ENCODE results near the gene TMED7.

The TMED7 gene

GRCh38 chr5:115584501-115584900 is 41.3 kb downstream of the TMED7 start:
- Mint-ChIP-seq H3K36me3 (peaks cover 9 to 10% of the 10 kb centered on the region in 2 donors), H3K4me3 (no peak overlapping the region), H3K27me3 (no peaks in the 10 kb centered on the region), H3K9me3 (no peaks in the 10 kb centered on the region), H3K4me1 (peaks cover 15 to 24% of the 10 kb centered on the region in 2 donors), H3K27ac (no peak overlapping the region)
- DNase-seq (no peak), ATAC-seq (replicated peaks) (no peak)

- DNase-seq (no peak), ATAC-seq (replicated peaks) (no peak)
- no peaks in the 10 kb centered on the region for H3K27me3 Mint-ChIP-seq
- H3K36me3 Mint-ChIP-seq, result peaks cover 9 to 10% of the 10 kb centered on the region in 2 donors
- no peak overlapping the region for H3K4me3 Mint-ChIP-seq
- H3K9me3 Mint-ChIP-seq, result no peaks in the 10 kb centered on the region
- no peak overlapping the region for H3K27ac Mint-ChIP-seq
- peaks cover 18 to 34% of the 10 kb centered on the region in 2 donors for H3K4me1 Mint-ChIP-seq
Measured at GRCh38 chr5:115583474-115583873, 42.4 kb downstream of the TMED7 start.

- Mint-ChIP-seq H3K9me3 (peaks cover 4 to 5% of the 10 kb centered on the region in 2 donors), H3K36me3 (peaks cover 17 to 27% of the 10 kb centered on the region in 2 donors), H3K4me3 (no peak overlapping the region), H3K27me3 (no peaks in the 10 kb centered on the region), H3K4me1 (peaks cover 24 to 51% of the 10 kb centered on the region in 2 donors), H3K27ac (peak overlapping the region; percentile 44)
- DNase-seq (no peak), ATAC-seq (replicated peaks) (no peak)
Measured at GRCh38 chr5:115580941-115581340, 44.9 kb downstream of the TMED7 start.

- H3K27me3 Mint-ChIP-seq, result no peaks in the 10 kb centered on the region
- peaks cover 4 to 5% of the 10 kb centered on the region in 2 donors for H3K9me3 Mint-ChIP-seq
- H3K4me1 Mint-ChIP-seq, result peaks cover 31 to 58% of the 10 kb centered on the region in 2 donors
- peak; percentile 69 for DNase-seq
- H3K4me3 Mint-ChIP-seq, result peak overlapping the region; percentile 11 to 52
- peak overlapping the region; percentile 43 for H3K27ac Mint-ChIP-seq
- peaks cover 17 to 27% of the 10 kb centered on the region in 2 donors for H3K36me3 Mint-ChIP-seq
- ATAC-seq (replicated peaks), result peak; percentile 91 to 94
Measured at GRCh38 chr5:115579747-115580173, 46.1 kb downstream of the TMED7 start.

GRCh38 chr5:115579216-115579615 is 46.6 kb downstream of the TMED7 start:
- peak in 1 of 2 donors; percentile 1 for ATAC-seq (replicated peaks)
- H3K36me3 Mint-ChIP-seq, result peaks cover 16 to 27% of the 10 kb centered on the region in 2 donors

GRCh38 chr5:115578657-115579056 is 47.2 kb downstream of the TMED7 start:
- Mint-ChIP-seq H3K36me3 (peaks cover 15 to 27% of the 10 kb centered on the region in 2 donors), H3K4me3 (peak overlapping the region; percentile 74 to 76), H3K9me3 (peaks cover 4 to 5% of the 10 kb centered on the region in 2 donors), H3K27ac (peak overlapping the region; percentile 69), H3K4me1 (peaks cover 37 to 67% of the 10 kb centered on the region in 2 donors), H3K27me3 (no peaks in the 10 kb centered on the region)
- no peak for DNase-seq
- peak; percentile 46 to 52 for ATAC-seq (replicated peaks)

More at GRCh38 chr5:115579216-115579615, 46.6 kb downstream of the TMED7 start:
- no peak for DNase-seq
- peaks cover 35 to 64% of the 10 kb centered on the region in 2 donors for H3K4me1 Mint-ChIP-seq
- H3K27me3 Mint-ChIP-seq, result no peaks in the 10 kb centered on the region
- peak overlapping the region; percentile 11 to 52 for H3K4me3 Mint-ChIP-seq
- H3K27ac Mint-ChIP-seq, result peak overlapping the region; percentile 43
- peaks cover 4 to 5% of the 10 kb centered on the region in 2 donors for H3K9me3 Mint-ChIP-seq

GRCh38 chr5:115577741-115578140 is 48.1 kb downstream of the TMED7 start:
- peaks cover 15 to 27% of the 10 kb centered on the region in 2 donors for H3K36me3 Mint-ChIP-seq
- H3K27ac Mint-ChIP-seq, result peak overlapping the region; percentile 76
- H3K4me3 Mint-ChIP-seq, result no peak overlapping the region
- no peaks in the 10 kb centered on the region for H3K27me3 Mint-ChIP-seq
- DNase-seq (no peak), ATAC-seq (replicated peaks) (peak in 1 of 2 donors; percentile 22)
- peaks cover 38 to 70% of the 10 kb centered on the region in 2 donors for H3K4me1 Mint-ChIP-seq
- H3K9me3 Mint-ChIP-seq, result peaks cover 4 to 5% of the 10 kb centered on the region in 2 donors

- H3K36me3 Mint-ChIP-seq, result peaks cover 15 to 27% of the 10 kb centered on the region in 2 donors
- no peak overlapping the region for H3K4me3 Mint-ChIP-seq
- DNase-seq, result no peak
- peaks cover 42 to 74% of the 10 kb centered on the region in 2 donors for H3K4me1 Mint-ChIP-seq
- H3K9me3 Mint-ChIP-seq, result peaks cover 4 to 5% of the 10 kb centered on the region in 2 donors
- H3K27me3 Mint-ChIP-seq, result no peaks in the 10 kb centered on the region
- no peak for ATAC-seq (replicated peaks)
- peak overlapping the region; percentile 76 for H3K27ac Mint-ChIP-seq
Measured at GRCh38 chr5:115577329-115577728, 48.5 kb downstream of the TMED7 start.

- no peak for ATAC-seq (replicated peaks)
- H3K4me3 Mint-ChIP-seq, result no peak overlapping the region
- H3K36me3 Mint-ChIP-seq, result peaks cover 8 to 18% of the 10 kb centered on the region in 2 donors
- H3K27ac Mint-ChIP-seq, result peak overlapping the region; percentile 59
- H3K27me3 Mint-ChIP-seq, result no peaks in the 10 kb centered on the region
- DNase-seq, result no peak
- H3K4me1 Mint-ChIP-seq, result peaks cover 37 to 68% of the 10 kb centered on the region in 2 donors
- peaks cover 4 to 5% of the 10 kb centered on the region in 2 donors for H3K9me3 Mint-ChIP-seq
Measured at GRCh38 chr5:115575167-115576070, 50.4 kb downstream of the TMED7 start.

- Mint-ChIP-seq H3K4me1 (peaks cover 29 to 46% of the 10 kb centered on the region in 2 donors), H3K27ac (no peak overlapping the region), H3K27me3 (no peaks in the 10 kb centered on the region), H3K36me3 (peaks cover 8 to 17% of the 10 kb centered on the region in 2 donors), H3K4me3 (no peak overlapping the region), H3K9me3 (peaks cover 4 to 5% of the 10 kb centered on the region in 2 donors)
- ATAC-seq (replicated peaks), result no peak
- no peak for DNase-seq
Measured at GRCh38 chr5:115573133-115573532, 52.7 kb downstream of the TMED7 start.

GRCh38 chr5:115571441-115571878 is 54.4 kb downstream of the TMED7 start:
- Mint-ChIP-seq H3K4me1 (peaks cover 23 to 32% of the 10 kb centered on the region in 2 donors), H3K9me3 (no peaks in the 10 kb centered on the region), H3K4me3 (no peak overlapping the region), H3K36me3 (peaks cover 0 to 5% of the 10 kb centered on the region in 2 donors), H3K27me3 (no peaks in the 10 kb centered on the region), H3K27ac (no peak overlapping the region)
- no peak for DNase-seq
- no peak for ATAC-seq (replicated peaks)

GRCh38 chr5:115568668-115569067 is 57.2 kb downstream of the TMED7 start:
- H3K4me3 Mint-ChIP-seq, result no peak overlapping the region

GRCh38 chr5:115565233-115565632 is 60.6 kb downstream of the TMED7 start:
- no peaks in the 10 kb centered on the region for H3K36me3 Mint-ChIP-seq
- peaks cover 5 to 18% of the 10 kb centered on the region in 2 donors for H3K27me3 Mint-ChIP-seq
- no peak overlapping the region for H3K4me3 Mint-ChIP-seq
- DNase-seq, result no peak
- H3K27ac Mint-ChIP-seq, result no peak overlapping the region
- H3K9me3 Mint-ChIP-seq, result peaks cover 7 to 8% of the 10 kb centered on the region in 2 donors
- H3K4me1 Mint-ChIP-seq, result no peaks in the 10 kb centered on the region
- no peak for ATAC-seq (replicated peaks)

More at GRCh38 chr5:115568668-115569067, 57.2 kb downstream of the TMED7 start:
- Mint-ChIP-seq H3K4me1 (peaks cover 10 to 15% of the 10 kb centered on the region in 2 donors), H3K27me3 (peaks cover 4 to 13% of the 10 kb centered on the region in 2 donors), H3K36me3 (no peaks in the 10 kb centered on the region), H3K27ac (no peak overlapping the region), H3K9me3 (peaks cover 0 to 3% of the 10 kb centered on the region in 2 donors)
- ATAC-seq (replicated peaks) (no peak), DNase-seq (no peak)
